Nephron progenitor cell (in vitro differentiated cells): ENCODE data around the gene PAIP1.
A peak's percentile ranks its signal among the peaks of the same experiment; 100 is the strongest.

Experiments
- DNase-seq: peaks from one replicate; pipeline ENCODE4 v3.0.0; 2021
- H3K27ac Mint-ChIP-seq: 2 replicates; pipeline ENCODE4 v1.8.0; 2021; ENCODE audit warnings: mild to moderate bottlenecking, moderate library complexity, mixed read lengths
- H3K27me3 Mint-ChIP-seq: 2 replicates; pipeline ENCODE4 v1.8.0; 2021; ENCODE audit warnings: mild to moderate bottlenecking, low read depth, mixed read lengths; ENCODE audit not compliant: poor library complexity
- H3K36me3 Mint-ChIP-seq: 2 replicates; pipeline ENCODE4 v1.8.0; 2021; ENCODE audit warnings: low read depth, mixed read lengths
- H3K4me1 Mint-ChIP-seq: 2 replicates; pipeline ENCODE4 v1.8.0; 2021; ENCODE audit warnings: mixed read lengths
- H3K4me3 Mint-ChIP-seq: 2 replicates; pipeline ENCODE4 v1.8.0; 2021; ENCODE audit warnings: mild to moderate bottlenecking, moderate library complexity, mixed read lengths
- H3K9me3 Mint-ChIP-seq: 2 replicates; pipeline ENCODE4 v1.8.0; 2021; ENCODE audit warnings: mild to moderate bottlenecking, moderate library complexity, mixed read lengths
- TF ChIP-seq, protein P1 (sequence below): fragments of 200-600 bp; sonication (generic); IDR thresholded peaks from 2 replicates; pipeline ENCODE4 v1.5.0; 2021; ENCODE audit warnings: antibody characterized with exemption

The PAIP1 gene

DNA sequence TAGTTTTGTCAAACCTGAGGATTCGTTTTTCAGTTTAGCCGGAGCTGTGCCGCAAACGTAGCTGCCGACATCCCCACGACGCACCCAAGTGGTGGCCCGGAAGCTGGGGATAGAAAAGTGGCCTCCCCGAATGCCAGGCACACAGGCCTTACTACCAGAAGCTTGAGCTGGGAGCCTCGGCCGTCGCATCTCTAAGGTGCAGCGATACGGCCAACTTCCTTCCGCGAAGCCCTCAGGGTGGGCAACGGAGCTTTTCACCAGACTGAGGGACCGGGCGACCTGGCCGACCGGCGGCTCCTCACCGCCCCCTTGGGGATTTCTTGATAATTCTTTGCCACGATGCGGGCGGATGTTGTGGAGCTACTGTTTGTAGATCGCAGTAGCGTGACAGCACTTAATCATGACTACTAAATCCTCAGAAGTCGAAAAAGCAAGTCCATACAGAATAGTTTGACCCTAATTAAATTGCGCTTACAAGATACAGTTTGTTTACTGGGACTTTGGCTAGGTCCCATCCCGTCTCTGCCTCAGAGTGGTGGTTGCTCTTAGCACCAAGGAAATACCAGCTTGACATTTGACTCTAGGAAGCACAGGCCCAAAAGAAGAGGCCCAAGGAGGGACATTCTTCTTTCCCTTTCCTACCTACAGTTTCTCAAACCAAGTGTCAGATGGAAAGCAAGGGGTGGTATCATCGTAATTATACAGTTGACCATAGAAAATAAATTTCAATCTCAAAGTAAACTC is 72.6 kb downstream of the PAIP1 start:
- H3K4me3 Mint-ChIP-seq = peak overlapping the region; percentile 96
- H3K27ac Mint-ChIP-seq = peak overlapping the region; percentile 100
- peak; percentile 83 for DNase-seq
- H3K27me3 Mint-ChIP-seq = peaks cover 3% of the 10 kb centered on the region
- TF ChIP-seq, protein P1, sequence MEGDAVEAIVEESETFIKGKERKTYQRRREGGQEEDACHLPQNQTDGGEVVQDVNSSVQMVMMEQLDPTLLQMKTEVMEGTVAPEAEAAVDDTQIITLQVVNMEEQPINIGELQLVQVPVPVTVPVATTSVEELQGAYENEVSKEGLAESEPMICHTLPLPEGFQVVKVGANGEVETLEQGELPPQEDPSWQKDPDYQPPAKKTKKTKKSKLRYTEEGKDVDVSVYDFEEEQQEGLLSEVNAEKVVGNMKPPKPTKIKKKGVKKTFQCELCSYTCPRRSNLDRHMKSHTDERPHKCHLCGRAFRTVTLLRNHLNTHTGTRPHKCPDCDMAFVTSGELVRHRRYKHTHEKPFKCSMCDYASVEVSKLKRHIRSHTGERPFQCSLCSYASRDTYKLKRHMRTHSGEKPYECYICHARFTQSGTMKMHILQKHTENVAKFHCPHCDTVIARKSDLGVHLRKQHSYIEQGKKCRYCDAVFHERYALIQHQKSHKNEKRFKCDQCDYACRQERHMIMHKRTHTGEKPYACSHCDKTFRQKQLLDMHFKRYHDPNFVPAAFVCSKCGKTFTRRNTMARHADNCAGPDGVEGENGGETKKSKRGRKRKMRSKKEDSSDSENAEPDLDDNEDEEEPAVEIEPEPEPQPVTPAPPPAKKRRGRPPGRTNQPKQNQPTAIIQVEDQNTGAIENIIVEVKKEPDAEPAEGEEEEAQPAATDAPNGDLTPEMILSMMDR = peak; percentile 62
- peaks cover 15% of the 10 kb centered on the region for H3K36me3 Mint-ChIP-seq
- peaks cover 28% of the 10 kb centered on the region for H3K4me1 Mint-ChIP-seq
- H3K9me3 Mint-ChIP-seq = no peaks in the 10 kb centered on the region

DNA sequence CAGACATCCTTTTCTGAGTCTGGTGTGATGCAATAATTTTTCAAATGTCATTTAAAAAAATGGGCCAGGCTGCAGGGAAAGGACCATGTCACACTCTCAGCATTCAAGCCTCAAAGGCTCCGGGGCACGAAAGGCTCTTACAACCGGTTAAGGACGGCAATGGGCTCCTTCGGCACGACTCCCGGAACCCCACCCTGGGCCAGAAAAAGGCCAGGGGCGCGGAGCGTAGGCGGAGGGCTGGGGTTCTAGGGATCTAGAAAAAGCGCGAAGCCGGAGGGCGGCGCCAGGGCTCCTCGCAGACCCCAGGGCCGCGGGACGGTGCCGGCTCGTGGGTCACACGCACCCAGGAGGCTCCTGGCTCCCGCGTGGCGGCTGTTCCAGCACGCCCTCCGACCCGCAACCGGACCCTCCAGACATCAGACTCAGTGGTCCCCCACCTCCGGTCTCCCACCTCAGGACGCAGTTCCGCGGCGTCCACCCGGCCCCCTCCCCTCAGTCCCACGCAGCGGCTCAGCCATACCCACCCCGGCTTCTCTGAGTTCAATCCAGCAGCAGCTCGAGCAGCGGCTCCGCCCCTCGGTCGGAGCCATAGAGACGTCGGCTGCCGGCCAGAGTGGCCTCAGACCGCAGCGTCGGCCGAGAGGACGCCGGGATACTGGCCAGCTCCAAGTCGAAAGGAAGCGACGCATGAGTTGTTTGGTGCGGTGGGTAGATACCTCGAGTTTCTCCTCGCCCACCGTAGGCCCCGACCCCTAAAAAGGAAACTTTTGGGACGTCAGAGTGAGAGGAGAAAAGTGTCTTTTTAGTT is 73.4 kb downstream of the PAIP1 start, which contains the start of gene TMEM267:
TMEM267 (minus strand) TSS at position 568 of the 808 bp plus-strand sequence. CDS start 29,896 bp downstream, outside the sequence.
- no peaks in the 10 kb centered on the region for H3K9me3 Mint-ChIP-seq
- H3K27me3 Mint-ChIP-seq = peaks cover 3% of the 10 kb centered on the region
- peak; percentile 88 for DNase-seq
- H3K4me1 Mint-ChIP-seq = peaks cover 28% of the 10 kb centered on the region
- peak within 1 kb of the TSS; percentile 96 for H3K4me3 Mint-ChIP-seq
- TF ChIP-seq, protein P1 = no peak
- peaks cover 15% of the 10 kb centered on the region for H3K36me3 Mint-ChIP-seq
- H3K27ac Mint-ChIP-seq = peak within 1 kb of the TSS; percentile 100

DNA sequence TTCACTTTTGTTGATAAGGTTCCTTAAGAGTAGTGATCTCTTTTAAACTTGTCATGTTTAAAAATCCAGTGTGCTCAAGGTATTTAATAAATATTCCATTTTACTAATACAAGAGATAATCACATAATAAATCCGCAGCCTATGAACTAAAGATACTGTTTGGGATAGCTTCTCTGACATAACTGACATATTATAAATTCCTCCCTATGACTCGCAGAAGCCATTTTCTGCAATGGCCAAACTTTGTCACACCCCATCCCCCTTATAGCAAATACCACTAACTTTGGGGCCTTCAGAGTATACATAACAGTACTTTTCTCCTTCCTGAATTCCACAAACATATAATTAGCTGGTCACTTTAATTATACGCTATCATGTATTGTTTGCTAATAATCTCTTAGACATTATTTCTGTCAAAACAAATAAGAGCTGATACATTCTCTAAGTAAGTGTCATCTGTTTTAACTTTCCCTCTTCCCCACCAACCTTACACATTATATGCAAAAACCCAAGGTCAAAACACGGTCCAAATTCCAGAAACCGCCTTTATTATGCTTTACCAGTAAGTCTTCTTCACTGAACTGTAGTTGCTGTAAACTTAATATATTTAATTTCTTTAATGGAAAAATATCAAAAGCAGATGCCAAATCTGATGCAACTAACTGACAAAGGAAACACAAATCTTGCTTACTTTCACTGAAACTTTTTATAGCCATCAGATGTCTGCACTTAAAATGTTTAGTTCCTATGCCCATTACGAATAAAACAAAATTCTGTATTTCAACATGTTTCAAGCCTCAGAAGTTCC is 74.2 kb downstream of the PAIP1 start:
- Mint-ChIP-seq H3K27me3 (peaks cover 3% of the 10 kb centered on the region), H3K4me3 (peak overlapping the region; percentile 96), H3K27ac (peak overlapping the region; percentile 97), H3K4me1 (peaks cover 28% of the 10 kb centered on the region), H3K9me3 (no peaks in the 10 kb centered on the region), H3K36me3 (peaks cover 18% of the 10 kb centered on the region)
- TF ChIP-seq, protein P1 = no peak
- no peak for DNase-seq
